Prostate gland (tissue), 2 donors: ENCODE measurements around the gene GRID2.

Experiments
- POLR2A ChIP-seq: fragments of 450-650 bp; IDR thresholded peaks from one replicate; pipeline ENCODE4 v1.6.1; 2016; ENCODE audit warnings: antibody characterized with exemption, mild to moderate bottlenecking
- POLR2AphosphoS5 ChIP-seq: sonication (generic); formaldehyde crosslinking; IDR thresholded peaks from one replicate; pipeline ENCODE4 v1.6.1; 2017; ENCODE audit warnings: antibody characterized with exemption
- TF ChIP-seq, protein P1 (sequence below), 4 experiments: fragments of 200-600 bp in 2 of 4; fragments of 450-650 bp in 2 of 4; sonication (generic) in 2 of 4; IDR thresholded peaks; 1 replicate in 3 of 4; 2 replicates in 1 of 4; pipeline ENCODE4 v1.5.1; 2016 to 2019; ENCODE audit warnings: antibody characterized with exemption in 4 of 4, mild to moderate bottlenecking in 2 of 4, moderate library complexity in 2 of 4

DNA sequence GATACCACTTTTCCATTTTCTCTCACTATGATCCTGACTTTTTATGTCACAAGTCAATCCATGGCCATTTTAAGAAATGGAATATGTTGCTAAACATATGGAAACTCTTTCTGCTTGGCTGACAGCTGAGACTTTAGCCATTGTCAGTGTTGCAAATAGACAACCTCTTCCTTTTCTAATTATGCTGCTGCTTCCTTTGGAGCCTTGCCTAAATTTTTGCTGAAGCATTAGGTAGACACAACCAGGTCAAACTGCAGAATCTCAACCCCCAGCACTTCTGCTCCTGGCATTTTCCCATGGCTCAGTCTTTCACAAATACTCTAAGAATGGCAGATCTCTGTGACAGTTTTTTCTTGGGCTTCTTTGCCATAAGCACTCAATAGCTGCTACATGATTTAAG lies 543.3 kb downstream of the GRID2 start:
- TF ChIP-seq POLR2A = no peak
- TF ChIP-seq, protein P1, sequence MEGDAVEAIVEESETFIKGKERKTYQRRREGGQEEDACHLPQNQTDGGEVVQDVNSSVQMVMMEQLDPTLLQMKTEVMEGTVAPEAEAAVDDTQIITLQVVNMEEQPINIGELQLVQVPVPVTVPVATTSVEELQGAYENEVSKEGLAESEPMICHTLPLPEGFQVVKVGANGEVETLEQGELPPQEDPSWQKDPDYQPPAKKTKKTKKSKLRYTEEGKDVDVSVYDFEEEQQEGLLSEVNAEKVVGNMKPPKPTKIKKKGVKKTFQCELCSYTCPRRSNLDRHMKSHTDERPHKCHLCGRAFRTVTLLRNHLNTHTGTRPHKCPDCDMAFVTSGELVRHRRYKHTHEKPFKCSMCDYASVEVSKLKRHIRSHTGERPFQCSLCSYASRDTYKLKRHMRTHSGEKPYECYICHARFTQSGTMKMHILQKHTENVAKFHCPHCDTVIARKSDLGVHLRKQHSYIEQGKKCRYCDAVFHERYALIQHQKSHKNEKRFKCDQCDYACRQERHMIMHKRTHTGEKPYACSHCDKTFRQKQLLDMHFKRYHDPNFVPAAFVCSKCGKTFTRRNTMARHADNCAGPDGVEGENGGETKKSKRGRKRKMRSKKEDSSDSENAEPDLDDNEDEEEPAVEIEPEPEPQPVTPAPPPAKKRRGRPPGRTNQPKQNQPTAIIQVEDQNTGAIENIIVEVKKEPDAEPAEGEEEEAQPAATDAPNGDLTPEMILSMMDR (IDR thresholded peaks at IDR 0.05) = no peak
- no peak for TF ChIP-seq POLR2AphosphoS5
